ENCODE data around the gene IPCEF1. TPM values are rescaled to one million over a fixed set of nuclear protein-coding genes. Genes with fewer than 3 reads are reported as not detected.

Gene IPCEF1
- total and polyA plus RNA-seq, 2 donors (not counting 1 experiment from before 2014, with no cell fraction given): 0.03 to 0.33 TPM

GRCh38 chr6:154276810-154277628, 79.6 kb downstream of the IPCEF1 start:
- Histone ChIP-seq H2AFZ (ENCODE audit: low read length) (peak overlapping the region; percentile 19), H3K4me1 (ENCODE audit: control insufficient read depth, extremely low read depth, insufficient read depth, low read length) (no peaks in the 10 kb centered on the region), H3K27me3 (ENCODE audit: control insufficient read depth, insufficient read depth, low read length) (no peaks in the 10 kb centered on the region), H3K27ac (ENCODE audit: insufficient read depth, low read length) (no peak overlapping the region), H3K4me2 (ENCODE audit: extremely low read depth, insufficient read depth, low read length) (no peak overlapping the region), H3K9ac (ENCODE audit: insufficient read depth, low read length) (no peak overlapping the region), H3K9me3 (ENCODE audit: control insufficient read depth, insufficient read depth, low read depth, low read length) (no peaks in the 10 kb centered on the region), H3K4me3 (replicated peaks in 1 of 4; ENCODE audit: control extremely low read depth in 1 of 4, insufficient read depth in 1 of 4, low read depth in 3 of 4, low read length in 4 of 4) (no peak overlapping the region), H3K79me2 (ENCODE audit: control insufficient read depth, insufficient read depth, low read length) (no peaks in the 10 kb centered on the region), H4K20me1 (ENCODE audit: control insufficient read depth, extremely low read depth, insufficient read depth, low read length) (no peaks in the 10 kb centered on the region), H3K36me3 (ENCODE audit: control insufficient read depth, insufficient read depth, low read length) (no peaks in the 10 kb centered on the region)
- no peak for TF ChIP-seq EZH2 (IDR thresholded peaks at IDR 0.05; ENCODE audit: low read length, missing control alignments)
- peak; percentile 30 to 56 for TF ChIP-seq CTCF (conservative IDR thresholded peaks at IDR 0.05 in 1 of 2, IDR thresholded peaks at IDR 0.05 in 1 of 2; ENCODE audit: low read depth in 1 of 2, low read length in 2 of 2)
- DNase-seq (ENCODE audit: low read depth in 2 of 2): peak; percentile 46 to 78

GRCh38 chr6:154274168-154274567, 82.4 kb downstream of the IPCEF1 start:
- H3K27ac ChIP-seq (ENCODE audit: insufficient read depth, low read length): no peak overlapping the region
- H3K4me3 ChIP-seq (replicated peaks in 1 of 4; ENCODE audit: control extremely low read depth in 1 of 4, insufficient read depth in 1 of 4, low read depth in 3 of 4, low read length in 4 of 4): no peak overlapping the region
- H3K9me3 ChIP-seq (ENCODE audit: control insufficient read depth, insufficient read depth, low read depth, low read length): no peaks in the 10 kb centered on the region
- no peaks in the 10 kb centered on the region for H3K4me1 ChIP-seq (ENCODE audit: control insufficient read depth, extremely low read depth, insufficient read depth, low read length)
- H2AFZ ChIP-seq (ENCODE audit: low read length): no peak overlapping the region
- no peak overlapping the region for H3K4me2 ChIP-seq (ENCODE audit: extremely low read depth, insufficient read depth, low read length)
- H4K20me1 ChIP-seq (ENCODE audit: control insufficient read depth, extremely low read depth, insufficient read depth, low read length): no peaks in the 10 kb centered on the region
- no peaks in the 10 kb centered on the region for H3K36me3 ChIP-seq (ENCODE audit: control insufficient read depth, insufficient read depth, low read length)
- no peak for DNase-seq (ENCODE audit: low read depth in 2 of 2)
- no peak for TF ChIP-seq CTCF (conservative IDR thresholded peaks at IDR 0.05 in 1 of 2, IDR thresholded peaks at IDR 0.05 in 1 of 2; ENCODE audit: low read depth in 1 of 2, low read length in 2 of 2)
- no peak for TF ChIP-seq EZH2 (IDR thresholded peaks at IDR 0.05; ENCODE audit: low read length, missing control alignments)
- no peak overlapping the region for H3K9ac ChIP-seq (ENCODE audit: insufficient read depth, low read length)
- H3K27me3 ChIP-seq (ENCODE audit: control insufficient read depth, insufficient read depth, low read length): no peaks in the 10 kb centered on the region
- H3K79me2 ChIP-seq (ENCODE audit: control insufficient read depth, insufficient read depth, low read length): no peaks in the 10 kb centered on the region

- TF ChIP-seq CTCF (conservative IDR thresholded peaks at IDR 0.05 in 1 of 2, IDR thresholded peaks at IDR 0.05 in 1 of 2; ENCODE audit: low read depth in 1 of 2, low read length in 2 of 2) (no peak), EZH2 (IDR thresholded peaks at IDR 0.05; ENCODE audit: low read length, missing control alignments) (no peak)
- H2AFZ ChIP-seq (ENCODE audit: low read length): no peak overlapping the region
- DNase-seq (ENCODE audit: low read depth in 2 of 2): no peak
These were observed 88.1 kb downstream of the IPCEF1 start for GRCh38 chr6:154268486-154268885.

More at GRCh38 chr6:154268486-154268885, 88.1 kb downstream of the IPCEF1 start:
- no peaks in the 10 kb centered on the region for H3K9me3 ChIP-seq (ENCODE audit: control insufficient read depth, insufficient read depth, low read depth, low read length)
- no peak overlapping the region for H3K9ac ChIP-seq (ENCODE audit: insufficient read depth, low read length)
- H3K4me3 ChIP-seq (replicated peaks in 1 of 4; ENCODE audit: control extremely low read depth in 1 of 4, insufficient read depth in 1 of 4, low read depth in 3 of 4, low read length in 4 of 4): no peak overlapping the region
- H3K27ac ChIP-seq (ENCODE audit: insufficient read depth, low read length): no peak overlapping the region
- no peaks in the 10 kb centered on the region for H3K36me3 ChIP-seq (ENCODE audit: control insufficient read depth, insufficient read depth, low read length)
- H3K27me3 ChIP-seq (ENCODE audit: control insufficient read depth, insufficient read depth, low read length): no peaks in the 10 kb centered on the region
- no peaks in the 10 kb centered on the region for H3K79me2 ChIP-seq (ENCODE audit: control insufficient read depth, insufficient read depth, low read length)
- H3K4me2 ChIP-seq (ENCODE audit: extremely low read depth, insufficient read depth, low read length): no peak overlapping the region
- no peaks in the 10 kb centered on the region for H3K4me1 ChIP-seq (ENCODE audit: control insufficient read depth, extremely low read depth, insufficient read depth, low read length)
- H4K20me1 ChIP-seq (ENCODE audit: control insufficient read depth, extremely low read depth, insufficient read depth, low read length): no peaks in the 10 kb centered on the region

All from fibroblast of lung (primary cell).